Jurkat, Clone E6-1 (cell line): ENCODE measurements around the gene SDCBP2. TPM values are rescaled to one million over a fixed set of nuclear protein-coding genes. Genes with fewer than 3 reads are reported as not detected.

Experiments used
- DNase-seq: peaks from one replicate; pipeline ENCODE4 v3.0.0-alpha.2; 2011; ENCODE audit warnings: low read depth, low spot score
- H3K4me3 ChIP-seq: 2 replicates; pipeline ENCODE4 v1.5.1; 2011; ENCODE audit warnings: mild to moderate bottlenecking, low read length, control low read depth, moderate library complexity
- polyA plus RNA-seq: library from polyadenylated mRNA; unstranded; fragments of >200 nt; gene quantifications from one replicate; pipeline ENCODE4 v1.2.1, GENCODE V29; 2012; ENCODE audit warnings: missing spikeins; ENCODE audit not compliant: insufficient read length, insufficient read depth

The SDCBP2 gene
- polyA plus RNA-seq = 4.2 TPM

- no peak within 1 kb of the TSS for H3K4me3 ChIP-seq
- DNase-seq = no peak
Observed at GRCh38 chr20:1328680-1329330, at the start of gene SDCBP2. Gene SDCBP2 (minus strand): TSS chr20:1329139. CDS start chr20:1320416, 8,723 bp downstream.

GRCh38 chr20:1378735-1379125 is 49.8 kb upstream of the SDCBP2 start:
- no peak for DNase-seq
- no peak overlapping the region for H3K4me3 ChIP-seq

GRCh38 chr20:1377984-1378734 is 49.2 kb upstream of the SDCBP2 start:
- no peak for DNase-seq
- no peak overlapping the region for H3K4me3 ChIP-seq

GRCh38 chr20:1377341-1377871 is 48.5 kb upstream of the SDCBP2 start:
- no peak overlapping the region for H3K4me3 ChIP-seq
- no peak for DNase-seq

GRCh38 chr20:1376408-1377270 is 47.7 kb upstream of the SDCBP2 start:
- DNase-seq = no peak
- no peak overlapping the region for H3K4me3 ChIP-seq

- no peak for DNase-seq
Observed at GRCh38 chr20:1376007-1376406, 47.1 kb upstream of the SDCBP2 start.

GRCh38 chr20:1375515-1375914 is 46.6 kb upstream of the SDCBP2 start:
- DNase-seq = no peak

More at GRCh38 chr20:1376007-1376406, 47.1 kb upstream of the SDCBP2 start:
- no peak overlapping the region for H3K4me3 ChIP-seq

GRCh38 chr20:1374246-1374645 is 45.3 kb upstream of the SDCBP2 start:
- no peak overlapping the region for H3K4me3 ChIP-seq
- DNase-seq = no peak

More at GRCh38 chr20:1375515-1375914, 46.6 kb upstream of the SDCBP2 start:
- no peak overlapping the region for H3K4me3 ChIP-seq

- no peak for DNase-seq
Observed at GRCh38 chr20:1373614-1374013, 44.7 kb upstream of the SDCBP2 start.

GRCh38 chr20:1373036-1373435 is 44.1 kb upstream of the SDCBP2 start:
- H3K4me3 ChIP-seq = no peak overlapping the region
- no peak for DNase-seq

More at GRCh38 chr20:1373614-1374013, 44.7 kb upstream of the SDCBP2 start:
- H3K4me3 ChIP-seq = no peak overlapping the region

GRCh38 chr20:1371830-1372539 is 43.0 kb upstream of the SDCBP2 start:
- no peak for DNase-seq
- no peak overlapping the region for H3K4me3 ChIP-seq

- no peak overlapping the region for H3K4me3 ChIP-seq
- no peak for DNase-seq
Observed at GRCh38 chr20:1371202-1371782, 42.4 kb upstream of the SDCBP2 start.

GRCh38 chr20:1370548-1371110 is 41.7 kb upstream of the SDCBP2 start:
- no peak overlapping the region for H3K4me3 ChIP-seq
- no peak for DNase-seq

GRCh38 chr20:1369970-1370369 is 41.0 kb upstream of the SDCBP2 start:
- H3K4me3 ChIP-seq = no peak overlapping the region
- no peak for DNase-seq

- no peak overlapping the region for H3K4me3 ChIP-seq
- DNase-seq = no peak
Observed at GRCh38 chr20:1368448-1369199, 39.7 kb upstream of the SDCBP2 start.

GRCh38 chr20:1367479-1367878 is 38.5 kb upstream of the SDCBP2 start:
- no peak for DNase-seq
- H3K4me3 ChIP-seq = no peak overlapping the region

GRCh38 chr20:1364106-1364505 is 35.2 kb upstream of the SDCBP2 start:
- no peak overlapping the region; the same call in 1 of the 2 replicates for H3K4me3 ChIP-seq
- DNase-seq = peak; percentile 71
